GM23338 (cell line): ENCODE results near the gene DHRSX.

Experiments
- CREB1 ChIP-seq: fragments of 250-450 bp; sonication (Bioruptor Pico); IDR thresholded peaks from 2 replicates; pipeline ENCODE4 v1.5.0; 2020; ENCODE audit warnings: low read depth, mild to moderate bottlenecking, moderate library complexity
- EZH2 ChIP-seq: fragments of 200-600 bp; sonication (generic); IDR thresholded peaks from one replicate; pipeline ENCODE4 v1.8.0; 2017; ENCODE audit warnings: antibody characterized with exemption, mild to moderate bottlenecking, low read depth; ENCODE audit not compliant: unreplicated experiment
- EZH2phosphoT487 ChIP-seq: fragments of 200-600 bp; sonication (generic); IDR thresholded peaks from one replicate; pipeline ENCODE4 v1.8.1; 2018; ENCODE audit warnings: antibody characterized with exemption; ENCODE audit not compliant: unreplicated experiment
- POLR2AphosphoS5 ChIP-seq: IDR thresholded peaks from 2 replicates; pipeline ENCODE4 v1.6.1; 2016; ENCODE audit warnings: antibody characterized with exemption, low read depth
- REST ChIP-seq: IDR thresholded peaks from one replicate; pipeline ENCODE4 v1.6.1; 2018; ENCODE audit warnings: antibody characterized with exemption; ENCODE audit not compliant: unreplicated experiment
- STAT1 ChIP-seq: IDR thresholded peaks from one replicate; pipeline ENCODE4 v1.6.1; 2016; ENCODE audit warnings: antibody characterized with exemption; ENCODE audit not compliant: unreplicated experiment
- ZNF114 ChIP-seq: fragments of 250-450 bp; sonication (Bioruptor Pico); IDR thresholded peaks from 2 replicates; pipeline ENCODE4 v1.5.0; 2020; ENCODE audit warnings: mild to moderate bottlenecking, moderate library complexity
- ZNF331 ChIP-seq: fragments of 250-450 bp; sonication (Bioruptor Pico); IDR thresholded peaks from 2 replicates; pipeline ENCODE4 v1.5.0; 2020; ENCODE audit warnings: low read depth, mild to moderate bottlenecking, moderate library complexity
- ZNF462 ChIP-seq: fragments of 250-450 bp; sonication (Bioruptor Pico); IDR thresholded peaks from 2 replicates; pipeline ENCODE4 v1.5.0; 2020; ENCODE audit warnings: mild to moderate bottlenecking, moderate library complexity
- TF ChIP-seq, protein P1 (sequence below), 2 experiments: fragments of 200-600 bp in 1 of 2; sonication (generic) in 1 of 2; conservative IDR thresholded peaks; 2 replicates each; pipeline versions ENCODE4 v1.5.1 to v1.6.1; 2016 to 2017; ENCODE audit warnings: antibody characterized with exemption in 2 of 2, low read depth in 2 of 2, mild to moderate bottlenecking in 2 of 2, moderate library complexity in 1 of 2

DNA sequence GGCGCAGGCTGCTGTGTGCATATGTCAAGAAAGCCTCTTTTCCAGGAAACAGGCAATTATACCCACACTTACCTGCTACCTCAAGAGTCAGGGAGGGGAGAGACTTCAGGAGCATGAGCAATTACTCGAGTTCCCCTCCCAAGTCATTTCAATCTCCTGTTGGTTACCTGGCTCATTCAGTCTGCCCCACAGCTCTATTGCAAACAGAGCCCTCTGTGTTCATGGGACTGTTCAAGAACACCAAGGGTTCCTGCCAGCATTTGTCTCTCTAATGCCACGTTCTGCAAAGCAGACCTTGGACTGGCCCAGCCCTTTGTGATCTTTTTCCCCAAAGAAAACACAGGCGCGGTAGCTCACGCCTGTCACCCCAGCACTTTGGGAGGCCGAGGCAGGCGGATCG is 274.6 kb downstream of the DHRSX start:
- TF ChIP-seq EZH2 (no peak), POLR2AphosphoS5 (no peak), CREB1 (CRISPR knock-in tag) (no peak), REST (no peak), EZH2phosphoT487 (no peak), ZNF331 (CRISPR knock-in tag) (no peak), STAT1 (no peak), ZNF114 (no peak), ZNF462 (CRISPR knock-in tag) (no peak)
- TF ChIP-seq, protein P1, sequence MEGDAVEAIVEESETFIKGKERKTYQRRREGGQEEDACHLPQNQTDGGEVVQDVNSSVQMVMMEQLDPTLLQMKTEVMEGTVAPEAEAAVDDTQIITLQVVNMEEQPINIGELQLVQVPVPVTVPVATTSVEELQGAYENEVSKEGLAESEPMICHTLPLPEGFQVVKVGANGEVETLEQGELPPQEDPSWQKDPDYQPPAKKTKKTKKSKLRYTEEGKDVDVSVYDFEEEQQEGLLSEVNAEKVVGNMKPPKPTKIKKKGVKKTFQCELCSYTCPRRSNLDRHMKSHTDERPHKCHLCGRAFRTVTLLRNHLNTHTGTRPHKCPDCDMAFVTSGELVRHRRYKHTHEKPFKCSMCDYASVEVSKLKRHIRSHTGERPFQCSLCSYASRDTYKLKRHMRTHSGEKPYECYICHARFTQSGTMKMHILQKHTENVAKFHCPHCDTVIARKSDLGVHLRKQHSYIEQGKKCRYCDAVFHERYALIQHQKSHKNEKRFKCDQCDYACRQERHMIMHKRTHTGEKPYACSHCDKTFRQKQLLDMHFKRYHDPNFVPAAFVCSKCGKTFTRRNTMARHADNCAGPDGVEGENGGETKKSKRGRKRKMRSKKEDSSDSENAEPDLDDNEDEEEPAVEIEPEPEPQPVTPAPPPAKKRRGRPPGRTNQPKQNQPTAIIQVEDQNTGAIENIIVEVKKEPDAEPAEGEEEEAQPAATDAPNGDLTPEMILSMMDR (conservative IDR thresholded peaks at IDR 0.05; ENCODE audit: low read depth in 2 of 2) = no peak
